Kidney (tissue), 14 donors: ENCODE measurements around the gene USH2A. TPM values are rescaled to one million over a fixed set of nuclear protein-coding genes. Genes with fewer than 3 reads are reported as not detected.

Source experiments
- DNase-seq, 5 donors: peaks; one replicate each; pipeline ENCODE4 v3.0.0-alpha.2; 2013 to 2020
- FAIRE-seq: peaks from 2 replicates; lab custom pipeline; 2012; peaks lifted over from hg19 to GRCh38; lab: Jason Lieb, UNC
- H3K27ac ChIP-seq, 2 donors: one replicate each; pipeline ENCODE4 v1.7.0; 2013; ENCODE audit warnings: low read depth in 2 of 2, low read length in 2 of 2, inconsistent platforms in 1 of 2
- H3K27me3 ChIP-seq: one replicate; pipeline ENCODE4 v1.7.1; 2013; ENCODE audit warnings: low read length, inconsistent platforms; ENCODE audit not compliant: control insufficient read depth, insufficient read depth
- H3K36me3 ChIP-seq, 3 donors: one replicate each; pipeline versions ENCODE4 v1.7.0 to v1.7.1; 2013; ENCODE audit warnings: low read length in 3 of 3, control low read depth in 1 of 3, inconsistent platforms in 1 of 3; ENCODE audit not compliant: insufficient read depth in 3 of 3, control insufficient read depth in 2 of 3
- H3K4me1 ChIP-seq, 3 donors: one replicate each; pipeline versions ENCODE4 v1.7.0 to v1.7.1; 2013; ENCODE audit warnings: low read length in 3 of 3, inconsistent platforms in 1 of 3, low read depth in 1 of 3; ENCODE audit not compliant: control insufficient read depth in 2 of 3, insufficient read depth in 2 of 3
- H3K4me3 ChIP-seq, 3 donors: one replicate each; pipeline versions ENCODE4 v1.7.0 to v1.8.1; 2013; ENCODE audit warnings: low read length in 3 of 3, control low read depth in 1 of 3, inconsistent platforms in 1 of 3
- H3K9ac ChIP-seq, 3 donors: one replicate each; pipeline versions ENCODE4 v1.7.0 to v1.7.1; 2013; ENCODE audit warnings: low read length in 3 of 3, control low read depth in 1 of 3, inconsistent platforms in 1 of 3
- H3K9me3 ChIP-seq, 3 donors: one replicate each; pipeline versions ENCODE4 v1.7.0 to v1.7.1; 2013; ENCODE audit warnings: low read length in 3 of 3, control low read depth in 1 of 3, inconsistent platforms in 1 of 3; ENCODE audit not compliant: control insufficient read depth in 2 of 3, insufficient read depth in 1 of 3
- CTCF ChIP-seq: IDR thresholded peaks from 3 replicates; pipeline ENCODE4 v1.5.1; 2012; ENCODE audit warnings: mild to moderate bottlenecking, moderate library complexity, borderline replicate concordance; ENCODE audit not compliant: insufficient read depth; ENCODE audit errors: extremely low read depth
- intact Hi-C: fragments of 100-400 bp; cut with DNase I; formaldehyde crosslinking; loops from one replicate; pipeline ENCODE4 v1.11.1; 2022
- polyA plus RNA-seq: library from polyadenylated mRNA; stranded (reverse); fragments of 350-450 nt; fragmentation: Illumina TruSeq; extraction: RNeasy Lipid Tissue Mini Kit (QIAGEN cat#74804); gene quantifications from one replicate; pipeline ENCODE4 v1.2.3, GENCODE V29; 2014; ENCODE audit warnings: low read depth, low replicate concordance; ENCODE audit not compliant: insufficient read depth
- total RNA-seq: library from RNA; stranded (reverse); fragmentation: NEBNext Ultra II Directional; extraction: Animal tissue kit (Norgen Biotek cat#: 25700); gene quantifications from one replicate; pipeline ENCODE4 v1.2.1, GENCODE V29; 2021
- donor health status: control.
- donor health status: control.
- donor health status: control.
- donor health status: control.
- donor health status: control.
- donor health status: DM: yes; HTN: yes; CAD: no.
- donor health status: Normal renal cell carcinoma (clear cell type).

USH2A gene
- total and polyA plus RNA-seq, 2 donors from 2014 or later: 0.06 TPM; not detected in 1

- DNase-seq (no peak), FAIRE-seq (no peak)
- Histone ChIP-seq H3K27ac (no peak overlapping the region), H3K27me3 (no peaks in the 10 kb centered on the region), H3K36me3 (no peaks in the 10 kb centered on the region), H3K9me3 (no peaks in the 10 kb centered on the region), H3K4me1 (no peaks in the 10 kb centered on the region), H3K4me3 (no peak overlapping the region), H3K9ac (no peak overlapping the region)
- intact Hi-C loops: no loop called here
- no peak for TF ChIP-seq CTCF
These were observed 332.7 kb downstream of the USH2A start for GRCh38 chr1:216090556-216090955.

- no peak for TF ChIP-seq CTCF
- Histone ChIP-seq H3K9ac (no peak overlapping the region), H3K4me1 (no peaks in the 10 kb centered on the region), H3K27ac (no peak overlapping the region), H3K36me3 (no peaks in the 10 kb centered on the region), H3K9me3 (no peaks in the 10 kb centered on the region), H3K4me3 (no peak overlapping the region), H3K27me3 (no peaks in the 10 kb centered on the region)
- FAIRE-seq (no peak), DNase-seq (no peak)
- intact Hi-C loops: no loop called here
These were observed 336.6 kb downstream of the USH2A start for GRCh38 chr1:216086678-216087077.

DNA sequence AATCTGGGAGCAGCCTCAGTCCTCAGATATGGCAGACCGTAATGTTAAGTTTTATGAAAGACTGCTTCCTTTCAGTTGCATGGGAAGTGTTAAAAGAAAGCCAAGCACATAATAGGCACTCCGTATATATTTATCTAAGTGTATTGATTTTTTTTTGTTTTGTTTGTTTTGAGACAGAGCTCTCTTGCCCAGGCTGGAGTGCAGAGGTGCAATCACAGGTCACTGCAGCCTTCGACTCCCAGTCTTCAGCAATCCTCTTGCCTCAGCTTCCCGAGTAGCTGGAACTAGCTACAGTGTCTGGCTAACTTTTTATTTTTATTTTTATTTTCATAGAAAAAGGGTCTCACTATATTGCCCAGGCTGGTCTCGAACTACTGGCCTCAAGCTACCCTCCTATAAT, 341.8 kb downstream of the USH2A start:
- no peak for FAIRE-seq
- H3K9ac ChIP-seq: no peak overlapping the region
- H3K4me3 ChIP-seq: no peak overlapping the region
- no peaks in the 10 kb centered on the region for H3K9me3 ChIP-seq
- no peaks in the 10 kb centered on the region for H3K27me3 ChIP-seq
- no peak for TF ChIP-seq CTCF
- no peak for DNase-seq
- no peaks in the 10 kb centered on the region for H3K4me1 ChIP-seq
- no peak overlapping the region for H3K27ac ChIP-seq
- intact Hi-C loops: no loop called here
- no peaks in the 10 kb centered on the region for H3K36me3 ChIP-seq

DNA sequence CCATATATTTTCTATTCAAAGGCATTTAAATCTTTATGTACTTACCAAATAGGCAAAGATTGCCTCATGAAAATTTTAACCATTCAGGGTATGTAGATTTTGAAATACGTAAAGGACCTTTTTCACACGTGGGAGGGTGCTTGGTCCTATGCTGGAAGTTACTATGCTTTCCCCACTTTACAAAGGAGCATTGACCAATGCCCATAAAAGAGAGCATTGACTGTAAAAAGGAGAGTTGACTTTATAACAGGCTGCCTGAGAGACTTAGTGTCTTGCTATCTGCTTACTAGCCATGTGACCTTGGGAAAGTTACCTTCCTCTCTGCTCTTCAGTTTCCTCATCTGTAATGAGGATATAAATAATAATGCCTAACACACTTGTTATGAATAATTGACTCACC, 346.5 kb downstream of the USH2A start:
- H3K4me1 ChIP-seq: no peaks in the 10 kb centered on the region
- no peak for TF ChIP-seq CTCF
- no peak for DNase-seq
- no peaks in the 10 kb centered on the region for H3K27me3 ChIP-seq
- no peak overlapping the region for H3K27ac ChIP-seq
- no peaks in the 10 kb centered on the region for H3K36me3 ChIP-seq
- no peak overlapping the region for H3K9ac ChIP-seq
- intact Hi-C loops: no loop called here
- H3K9me3 ChIP-seq: no peaks in the 10 kb centered on the region
- no peak overlapping the region for H3K4me3 ChIP-seq
- no peak for FAIRE-seq
